ENCODE results near the gene PHC3.

PHC3 gene

DNA sequence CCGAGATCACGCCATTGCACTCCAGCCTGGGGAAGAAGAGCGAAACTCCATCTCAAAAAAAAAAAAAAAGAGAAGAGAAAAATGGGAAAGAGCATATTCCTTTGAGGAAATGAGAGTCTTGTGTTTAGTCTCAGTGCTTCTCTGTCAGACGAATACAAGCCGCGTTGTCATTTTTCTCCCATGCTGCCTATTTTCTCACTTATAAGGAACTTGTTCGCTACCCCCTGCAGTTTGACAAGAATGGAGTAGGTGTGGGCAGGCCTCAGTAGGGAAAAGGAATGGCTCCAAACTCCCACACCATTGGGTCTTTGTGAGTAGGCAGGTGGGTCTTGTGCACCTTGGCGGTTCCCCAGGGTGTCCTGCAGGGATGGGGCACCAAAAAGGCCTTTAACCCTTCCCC, 137.3 kb downstream of the PHC3 start:
- DNase-seq (ENCODE audit: extremely low spot score): no peak
- TF ChIP-seq SUZ12 (IDR thresholded peaks at IDR 0.05) (no peak), FOXA1 (IDR thresholded peaks at IDR 0.05) (no peak), FOXM1 (IDR thresholded peaks at IDR 0.05; ENCODE audit: borderline replicate concordance) (no peak), BHLHE40 (IDR thresholded peaks at IDR 0.05; ENCODE audit: borderline replicate concordance) (no peak), HDGF (IDR thresholded peaks at IDR 0.05; ENCODE audit: borderline replicate concordance) (no peak), SP1 (IDR thresholded peaks at IDR 0.05) (no peak), ARNT (IDR thresholded peaks at IDR 0.05) (no peak), L3MBTL2 (conservative IDR thresholded peaks at IDR 0.05) (no peak), FOXK2 (IDR thresholded peaks at IDR 0.05) (no peak), ELF4 (IDR thresholded peaks at IDR 0.05) (no peak), PKNOX1 (IDR thresholded peaks at IDR 0.05) (no peak), LEF1 (IDR thresholded peaks at IDR 0.05; ENCODE audit: borderline replicate concordance) (no peak), CTBP1 (IDR thresholded peaks at IDR 0.05; ENCODE audit: borderline replicate concordance) (no peak), NFRKB (IDR thresholded peaks at IDR 0.05) (no peak), TARDBP (IDR thresholded peaks at IDR 0.05) (no peak), ZNF384 (IDR thresholded peaks at IDR 0.05) (no peak)
- ChIA-PET POLR2A (no interaction called here), CTCF (no interaction called here)

DNA sequence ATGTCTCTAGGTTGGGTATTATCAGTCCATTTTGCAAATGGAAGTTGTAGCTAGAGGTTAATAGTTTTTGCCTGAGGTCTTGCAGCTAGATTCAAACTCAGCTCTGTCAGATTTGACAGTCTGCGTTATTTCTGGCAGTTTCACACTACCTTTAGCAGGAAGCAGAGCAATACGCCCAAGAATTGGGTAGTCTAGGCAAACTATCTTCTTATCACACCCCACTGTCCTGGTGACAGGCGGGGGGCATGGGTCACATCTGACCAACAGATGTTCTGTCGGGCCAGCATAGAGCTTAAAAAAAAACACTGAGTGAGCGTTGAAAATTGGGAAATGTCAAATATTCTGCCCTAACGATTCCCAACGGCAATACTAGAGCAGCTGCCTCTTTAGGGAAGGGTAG, 138.0 kb downstream of the PHC3 start:
- TF ChIP-seq ZNF384 (IDR thresholded peaks at IDR 0.05): no peak
- no peak for TF ChIP-seq ARNT (IDR thresholded peaks at IDR 0.05)
- no peak for TF ChIP-seq ELF4 (IDR thresholded peaks at IDR 0.05)
- TF ChIP-seq FOXA1 (IDR thresholded peaks at IDR 0.05): no peak
- no peak for TF ChIP-seq PKNOX1 (IDR thresholded peaks at IDR 0.05)
- TF ChIP-seq L3MBTL2 (conservative IDR thresholded peaks at IDR 0.05): no peak
- no peak for TF ChIP-seq LEF1 (IDR thresholded peaks at IDR 0.05; ENCODE audit: borderline replicate concordance)
- no peak for TF ChIP-seq FOXK2 (IDR thresholded peaks at IDR 0.05)
- no peak for TF ChIP-seq CTBP1 (IDR thresholded peaks at IDR 0.05; ENCODE audit: borderline replicate concordance)
- TF ChIP-seq NFRKB (IDR thresholded peaks at IDR 0.05): no peak
- TF ChIP-seq TARDBP (IDR thresholded peaks at IDR 0.05): no peak
- no peak for TF ChIP-seq HDGF (IDR thresholded peaks at IDR 0.05; ENCODE audit: borderline replicate concordance)
- TF ChIP-seq SUZ12 (IDR thresholded peaks at IDR 0.05): no peak
- no peak for TF ChIP-seq FOXM1 (IDR thresholded peaks at IDR 0.05; ENCODE audit: borderline replicate concordance)
- no peak for TF ChIP-seq BHLHE40 (IDR thresholded peaks at IDR 0.05; ENCODE audit: borderline replicate concordance)
- no peak for TF ChIP-seq SP1 (IDR thresholded peaks at IDR 0.05)
- DNase-seq (ENCODE audit: extremely low spot score): no peak
- CTCF ChIA-PET: no interaction called here
- POLR2A ChIA-PET: no interaction called here

GRCh38 chr3:170040418-170040817, 141.1 kb downstream of the PHC3 start:
- no peak for DNase-seq (ENCODE audit: extremely low spot score)
- no peak for TF ChIP-seq ARNT (IDR thresholded peaks at IDR 0.05)
- no peak for TF ChIP-seq ZNF384 (IDR thresholded peaks at IDR 0.05)
- TF ChIP-seq PKNOX1 (IDR thresholded peaks at IDR 0.05): no peak
- no peak for TF ChIP-seq SUZ12 (IDR thresholded peaks at IDR 0.05)
- no peak for TF ChIP-seq L3MBTL2 (conservative IDR thresholded peaks at IDR 0.05)
- TF ChIP-seq HDGF (IDR thresholded peaks at IDR 0.05; ENCODE audit: borderline replicate concordance): no peak
- no peak for TF ChIP-seq NFRKB (IDR thresholded peaks at IDR 0.05)
- TF ChIP-seq BHLHE40 (IDR thresholded peaks at IDR 0.05; ENCODE audit: borderline replicate concordance): no peak
- no peak for TF ChIP-seq CTBP1 (IDR thresholded peaks at IDR 0.05; ENCODE audit: borderline replicate concordance)
- TF ChIP-seq TARDBP (IDR thresholded peaks at IDR 0.05): no peak
- TF ChIP-seq FOXK2 (IDR thresholded peaks at IDR 0.05): no peak
- TF ChIP-seq LEF1 (IDR thresholded peaks at IDR 0.05; ENCODE audit: borderline replicate concordance): no peak
- no peak for TF ChIP-seq FOXM1 (IDR thresholded peaks at IDR 0.05; ENCODE audit: borderline replicate concordance)
- no peak for TF ChIP-seq SP1 (IDR thresholded peaks at IDR 0.05)
- TF ChIP-seq ELF4 (IDR thresholded peaks at IDR 0.05): no peak
- no peak for TF ChIP-seq FOXA1 (IDR thresholded peaks at IDR 0.05)
- CTCF ChIA-PET: interaction anchor here (0.8 kb wide), 1 partner anchor 8 kb away, joined by 3 read pairs; no protein-coding TSS in a partner anchor
- POLR2A ChIA-PET: no interaction called here

DNA sequence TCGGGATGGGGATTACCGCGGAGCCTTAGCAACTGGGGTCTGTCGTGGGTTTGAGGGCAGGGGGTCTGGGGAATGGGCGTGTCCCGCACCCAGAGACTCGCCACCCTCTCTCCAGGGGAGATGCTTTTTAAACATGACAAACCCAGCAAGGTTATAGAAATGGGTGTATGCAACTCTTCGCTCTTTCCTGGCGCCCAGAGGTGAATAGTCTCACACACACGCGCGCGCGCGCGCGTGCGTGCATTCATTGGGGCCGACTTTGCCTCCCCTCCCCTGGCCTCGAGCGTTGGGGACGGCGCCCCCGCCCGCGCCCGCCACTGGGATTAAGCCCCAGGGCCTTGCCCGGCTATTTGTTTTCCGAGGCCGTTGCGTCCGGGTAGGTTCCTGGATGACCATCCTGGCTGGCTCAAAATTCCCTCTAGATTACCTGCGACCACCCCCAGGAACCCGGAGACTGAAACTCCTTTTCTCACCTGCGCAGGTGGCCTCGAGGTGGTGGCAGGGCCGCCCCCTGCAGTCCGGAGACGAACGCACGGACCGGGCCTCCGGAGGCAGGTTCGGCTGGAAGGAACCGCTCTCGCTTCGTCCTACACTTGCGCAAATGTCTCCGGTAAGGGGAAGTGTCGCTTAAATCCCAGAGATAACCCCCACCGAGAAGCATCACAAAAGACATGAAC, 143.0 kb downstream of the PHC3 start:
- peak; percentile 22 for DNase-seq (ENCODE audit: extremely low spot score)

More for the DNA sequence above, 143.0 kb downstream of the PHC3 start:
- TF ChIP-seq NFRKB (IDR thresholded peaks at IDR 0.05) (no peak), SP1 (IDR thresholded peaks at IDR 0.05) (no peak), PKNOX1 (IDR thresholded peaks at IDR 0.05) (no peak), SUZ12 (IDR thresholded peaks at IDR 0.05) (no peak), CTBP1 (IDR thresholded peaks at IDR 0.05; ENCODE audit: borderline replicate concordance) (no peak), ARNT (IDR thresholded peaks at IDR 0.05) (no peak), FOXA1 (IDR thresholded peaks at IDR 0.05) (no peak)
- CTCF ChIA-PET: no interaction called here
- POLR2A ChIA-PET: no interaction called here
